SJSA1 (cell line): ENCODE results near the gene PTPRO. TPM values are rescaled to one million over a fixed set of nuclear protein-coding genes. Genes with fewer than 3 reads are reported as not detected.

Experiments
- DNase-seq, 2 experiments: peaks; one replicate each; pipeline ENCODE4 v3.0.0-alpha.2; 2015 to 2020; ENCODE audit warnings: low spot score in 2 of 2, low read depth in 1 of 2
- H3K27ac ChIP-seq: fragments of 250-450 bp; sonication (Bioruptor Pico); 2 replicates; pipeline ENCODE4 v1.5.1; 2020; ENCODE audit warnings: mild to moderate bottlenecking, moderate library complexity
- H3K27me3 ChIP-seq: fragments of 250-450 bp; sonication (Bioruptor Pico); replicated peaks from 2 replicates; pipeline ENCODE4 v1.5.1; 2020; ENCODE audit warnings: mild to moderate bottlenecking, moderate library complexity
- H3K36me3 ChIP-seq: fragments of 250-450 bp; sonication (Bioruptor Pico); 2 replicates; pipeline ENCODE4 v1.5.1; 2020; ENCODE audit warnings: mild to moderate bottlenecking
- H3K4me1 ChIP-seq: fragments of 250-450 bp; sonication (Bioruptor Pico); replicated peaks from 2 replicates; pipeline ENCODE4 v1.6.1; 2021; ENCODE audit warnings: mild to moderate bottlenecking
- H3K4me3 ChIP-seq: fragments of 250-450 bp; sonication (Bioruptor Pico); 2 replicates; pipeline ENCODE4 v1.5.1; 2020; ENCODE audit warnings: mild to moderate bottlenecking
- H3K9me3 ChIP-seq: fragments of 250-450 bp; sonication (Bioruptor Pico); replicated peaks from 2 replicates; pipeline ENCODE4 v1.5.1; 2020; ENCODE audit warnings: mild to moderate bottlenecking
- total RNA-seq: library from RNA; depleted of rRNA; stranded (reverse); fragments of >200 nt; shearing (Covaris generic); gene quantifications from 2 replicates; pipeline ENCODE4 v1.2.3, GENCODE V29; 2014

The PTPRO gene
- total RNA-seq, 1 experiment from 2014 or later: 0.55 TPM

DNA sequence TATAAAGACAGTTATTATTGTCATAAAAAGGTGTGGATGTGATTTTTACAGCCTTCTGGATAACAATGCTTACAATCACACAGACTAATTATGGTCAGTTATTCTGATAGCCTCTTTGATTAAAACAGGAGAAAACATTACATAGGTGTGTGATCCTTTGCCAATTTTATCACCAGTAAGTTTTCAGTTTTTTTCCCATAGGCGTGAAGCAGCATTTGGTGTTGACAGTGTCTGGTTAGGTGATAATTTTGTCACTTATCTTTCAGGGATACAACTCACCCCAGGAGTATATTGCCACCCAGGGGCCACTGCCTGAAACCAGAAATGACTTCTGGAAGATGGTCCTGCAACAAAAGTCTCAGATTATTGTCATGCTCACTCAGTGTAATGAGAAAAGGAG, 258.1 kb downstream of the PTPRO start:
- no peak for DNase-seq
- H3K36me3 ChIP-seq: no peaks in the 10 kb centered on the region

DNA sequence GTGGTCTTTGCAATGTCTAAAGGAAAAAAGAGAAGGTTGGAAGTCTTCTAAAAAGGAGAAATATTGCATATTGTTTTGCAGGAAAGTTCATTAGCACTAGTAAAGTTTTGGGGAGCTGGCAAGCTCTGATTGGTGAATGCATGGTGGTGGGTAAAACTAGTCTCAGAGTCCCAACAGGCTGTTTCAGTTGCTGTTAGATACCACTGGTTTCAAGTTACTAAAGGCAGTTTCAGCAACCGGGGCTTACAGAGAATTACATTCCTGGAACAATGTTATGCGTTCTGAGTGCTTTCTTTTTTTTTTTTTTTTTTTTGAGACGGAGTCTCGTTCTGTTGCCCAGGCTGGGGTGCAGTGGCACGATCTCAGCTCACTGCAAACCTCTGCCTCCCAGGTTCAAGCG, 258.7 kb downstream of the PTPRO start:
- DNase-seq: no peak

More for the DNA sequence above, 258.1 kb downstream of the PTPRO start:
- Histone ChIP-seq H3K4me3 (no peak overlapping the region), H3K4me1 (no peaks in the 10 kb centered on the region), H3K27me3 (no peaks in the 10 kb centered on the region), H3K27ac (no peak overlapping the region), H3K9me3 (no peaks in the 10 kb centered on the region)

DNA sequence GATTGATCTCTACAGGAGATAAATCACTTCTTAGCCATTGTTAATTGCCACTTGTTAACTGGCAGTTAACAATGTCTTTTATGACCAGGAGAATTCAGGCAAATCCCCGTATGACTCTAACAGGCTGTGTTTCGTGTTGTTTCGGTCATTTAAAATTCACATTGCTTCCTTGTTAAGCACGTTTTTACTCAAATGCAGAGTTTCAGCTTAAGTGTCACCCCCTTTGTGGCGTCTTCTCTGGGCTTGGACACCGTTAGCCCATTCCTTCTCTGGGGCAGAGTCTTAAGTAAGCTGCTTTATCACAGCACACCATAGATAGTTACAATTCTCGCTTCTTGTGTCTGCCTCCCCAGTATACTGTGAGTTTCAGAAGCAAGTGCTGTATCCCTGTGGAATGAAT, 261.5 kb downstream of the PTPRO start:
- H3K36me3 ChIP-seq: no peaks in the 10 kb centered on the region
- no peaks in the 10 kb centered on the region for H3K27me3 ChIP-seq
- no peak for DNase-seq
- H3K4me3 ChIP-seq: no peak overlapping the region
- no peaks in the 10 kb centered on the region for H3K4me1 ChIP-seq
- no peak overlapping the region for H3K27ac ChIP-seq
- H3K9me3 ChIP-seq: no peaks in the 10 kb centered on the region

More for the DNA sequence above, 258.7 kb downstream of the PTPRO start:
- Histone ChIP-seq H3K27ac (no peak overlapping the region), H3K4me3 (no peak overlapping the region), H3K4me1 (no peaks in the 10 kb centered on the region), H3K9me3 (no peaks in the 10 kb centered on the region), H3K27me3 (no peaks in the 10 kb centered on the region), H3K36me3 (no peaks in the 10 kb centered on the region)

DNA sequence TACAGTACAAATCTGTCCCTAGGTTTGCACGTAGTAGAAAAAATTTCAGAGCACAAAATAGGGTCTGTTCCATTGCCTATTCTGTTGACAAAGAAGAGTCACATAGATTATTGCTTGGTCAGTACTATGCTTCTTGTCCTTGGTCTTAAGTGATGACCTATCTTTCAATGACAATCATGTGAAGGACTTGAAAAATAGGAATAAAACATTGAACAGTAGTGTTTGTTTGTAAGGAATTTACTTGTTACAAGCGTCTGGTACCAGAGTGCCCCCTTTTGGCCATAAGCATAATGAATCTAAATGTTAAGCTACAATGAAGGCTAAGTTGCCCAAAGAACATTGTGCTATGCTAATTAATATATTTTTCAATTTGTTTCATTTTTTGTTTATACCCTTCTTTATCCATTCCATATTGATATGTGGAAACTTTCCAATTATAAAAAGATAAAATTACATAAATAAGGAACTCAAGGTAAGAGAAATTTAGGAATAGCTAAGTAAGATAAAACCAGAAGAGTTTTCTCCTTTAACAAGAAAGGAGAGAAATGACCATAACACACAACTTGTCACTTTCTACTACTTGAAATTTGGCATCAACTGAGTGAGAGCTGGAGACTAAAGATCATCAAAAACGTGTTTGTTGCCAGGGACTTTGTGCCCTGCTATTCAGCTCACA, 262.2 kb downstream of the PTPRO start:
- no peaks in the 10 kb centered on the region for H3K27me3 ChIP-seq
- H3K36me3 ChIP-seq: no peaks in the 10 kb centered on the region
- no peak overlapping the region for H3K4me3 ChIP-seq
- H3K27ac ChIP-seq: no peak overlapping the region
- no peaks in the 10 kb centered on the region for H3K9me3 ChIP-seq
- peak in 1 of 2 experiments; percentile 19 for DNase-seq
- no peaks in the 10 kb centered on the region for H3K4me1 ChIP-seq

DNA sequence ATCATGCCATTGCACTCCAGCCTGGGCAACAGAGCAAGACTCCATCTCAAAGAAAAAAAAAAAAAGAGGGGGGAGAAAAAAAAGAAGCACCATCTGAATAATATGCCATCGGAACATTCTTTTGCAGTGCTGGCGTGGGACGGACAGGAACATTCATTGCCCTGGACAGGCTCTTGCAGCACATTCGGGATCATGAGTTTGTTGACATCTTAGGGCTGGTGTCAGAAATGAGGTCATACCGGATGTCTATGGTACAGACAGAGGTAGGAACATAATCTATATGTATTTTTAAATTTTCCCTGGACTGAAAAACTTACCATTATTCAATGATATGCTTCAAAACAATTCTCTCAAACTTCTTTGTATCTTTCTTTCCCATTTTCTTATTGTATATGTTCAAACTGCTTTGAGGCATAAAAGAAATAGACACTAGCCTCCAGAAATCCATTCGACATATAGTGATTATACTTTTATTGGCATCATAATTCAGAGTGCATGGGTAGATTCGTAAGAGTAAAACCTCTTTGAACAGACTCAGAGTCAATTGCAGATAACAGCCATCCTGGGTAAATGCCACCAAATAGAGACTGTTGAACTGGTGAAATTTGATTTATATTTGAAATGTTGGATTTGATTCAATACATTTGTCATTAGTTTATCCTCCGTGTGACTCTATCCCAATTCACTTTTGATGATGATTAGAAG, 267.2 kb downstream of the PTPRO start:
- no peaks in the 10 kb centered on the region for H3K27me3 ChIP-seq
- H3K9me3 ChIP-seq: no peaks in the 10 kb centered on the region
- no peaks in the 10 kb centered on the region for H3K36me3 ChIP-seq
- no peak overlapping the region for H3K27ac ChIP-seq
- H3K4me1 ChIP-seq: peaks cover 11% of the 10 kb centered on the region
- H3K4me3 ChIP-seq: no peak overlapping the region
- DNase-seq: no peak

DNA sequence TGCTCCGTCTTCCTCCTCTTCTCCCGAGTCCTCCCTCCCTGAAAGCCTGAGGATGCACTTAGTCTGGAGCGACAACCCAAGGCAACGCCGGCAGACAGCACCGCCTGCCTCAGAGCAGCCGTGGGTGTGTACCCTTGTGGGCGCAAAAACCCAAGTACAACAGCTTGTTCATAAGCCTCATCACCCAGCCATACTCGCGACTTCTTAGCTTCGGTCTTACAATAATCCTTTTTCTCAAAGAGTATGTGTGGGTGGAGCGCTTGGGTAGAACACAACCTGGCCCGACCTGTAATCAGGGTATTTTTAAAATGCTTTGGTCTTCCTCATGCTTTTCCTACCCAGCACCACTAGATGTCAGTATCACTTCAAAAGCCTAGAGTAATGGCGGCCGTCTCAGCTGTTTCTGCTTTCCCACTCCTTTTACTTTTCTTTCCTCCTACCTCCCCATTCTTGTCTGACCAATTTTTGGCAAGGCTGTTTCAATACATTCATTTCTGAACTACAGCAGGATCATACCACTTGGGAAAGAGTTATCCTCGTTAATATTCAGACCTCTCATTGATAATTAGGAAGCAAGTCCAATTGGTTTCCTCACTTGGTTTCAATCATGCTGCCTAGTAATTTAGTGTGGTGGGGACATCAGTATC, 268.0 kb downstream of the PTPRO start:
- peak; percentile 56 to 61 for DNase-seq
- H3K4me1 ChIP-seq: peaks cover 11% of the 10 kb centered on the region
- H3K4me3 ChIP-seq: peak overlapping the region; percentile 14
- peak overlapping the region; percentile 23 for H3K27ac ChIP-seq
- H3K27me3 ChIP-seq: no peaks in the 10 kb centered on the region
- H3K36me3 ChIP-seq: no peaks in the 10 kb centered on the region
- H3K9me3 ChIP-seq: no peaks in the 10 kb centered on the region

DNA sequence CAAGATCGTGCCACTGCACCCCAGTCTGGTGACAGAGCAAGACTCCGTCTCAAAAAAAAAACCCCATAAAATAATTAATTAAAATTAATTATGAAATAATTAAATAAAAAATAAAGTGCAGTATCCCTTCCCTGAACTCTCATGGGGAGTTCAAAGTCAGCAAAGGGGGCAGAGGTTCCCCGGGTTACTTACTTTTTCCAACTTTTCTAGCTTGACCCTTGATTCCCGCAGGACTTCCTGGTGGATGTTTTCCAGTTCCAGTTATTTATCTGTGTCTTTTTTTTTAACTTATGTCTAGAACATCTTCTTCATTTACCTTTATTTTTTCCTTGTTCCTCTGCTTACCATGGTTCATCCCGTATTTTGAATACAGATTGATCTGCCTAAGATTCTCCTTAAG, 269.5 kb downstream of the PTPRO start:
- no peaks in the 10 kb centered on the region for H3K9me3 ChIP-seq

DNA sequence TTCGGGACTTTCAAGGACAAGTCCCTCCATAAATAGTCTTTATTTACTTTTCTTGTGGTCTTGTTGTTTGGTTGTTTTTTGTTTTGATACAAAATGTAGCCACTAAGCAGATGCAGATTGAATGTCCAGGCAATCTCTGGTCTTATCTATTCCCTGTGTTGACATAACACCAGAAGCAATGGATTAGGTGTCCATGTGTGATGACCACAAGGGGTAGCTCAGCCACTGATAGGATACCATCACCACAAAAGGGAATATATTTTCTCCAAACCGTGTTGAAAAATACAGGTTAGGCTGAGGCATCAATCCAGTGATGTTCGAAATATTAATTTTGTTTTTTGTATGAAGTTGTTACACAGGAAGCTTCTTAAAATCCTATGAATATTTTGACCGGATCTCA, 270.6 kb downstream of the PTPRO start:
- Histone ChIP-seq H3K36me3 (no peaks in the 10 kb centered on the region), H3K9me3 (no peaks in the 10 kb centered on the region), H3K4me3 (no peak overlapping the region), H3K4me1 (peaks cover 25% of the 10 kb centered on the region), H3K27ac (no peak overlapping the region), H3K27me3 (no peaks in the 10 kb centered on the region)
- no peak for DNase-seq

More for the DNA sequence above, 269.5 kb downstream of the PTPRO start:
- DNase-seq: no peak
- Histone ChIP-seq H3K36me3 (no peaks in the 10 kb centered on the region), H3K27me3 (no peaks in the 10 kb centered on the region), H3K4me1 (peaks cover 19% of the 10 kb centered on the region), H3K27ac (no peak overlapping the region), H3K4me3 (no peak overlapping the region)

DNA sequence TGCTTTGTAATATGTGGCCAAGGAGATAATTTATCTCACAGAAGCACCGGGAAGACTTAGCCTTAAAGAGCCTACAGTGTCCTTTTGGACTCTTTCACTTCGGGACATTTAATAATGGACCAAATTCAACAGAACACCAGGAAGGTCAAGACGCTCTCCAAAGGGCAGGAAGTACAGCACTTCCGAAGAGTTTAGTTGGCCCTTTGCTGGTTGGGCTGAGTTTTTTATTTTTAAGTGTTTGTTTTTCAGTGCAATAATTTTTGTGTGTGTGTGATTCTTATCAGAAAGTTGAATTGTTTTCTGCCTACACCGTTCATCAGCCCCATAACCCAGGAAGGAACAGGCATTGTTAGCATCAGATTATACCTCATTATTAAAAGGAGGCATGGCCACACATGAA, 273.9 kb downstream of the PTPRO start:
- Histone ChIP-seq H3K27ac (no peak overlapping the region), H3K4me3 (no peak overlapping the region), H3K36me3 (no peaks in the 10 kb centered on the region), H3K9me3 (no peaks in the 10 kb centered on the region), H3K4me1 (peaks cover 17% of the 10 kb centered on the region), H3K27me3 (no peaks in the 10 kb centered on the region)
- DNase-seq: no peak

DNA sequence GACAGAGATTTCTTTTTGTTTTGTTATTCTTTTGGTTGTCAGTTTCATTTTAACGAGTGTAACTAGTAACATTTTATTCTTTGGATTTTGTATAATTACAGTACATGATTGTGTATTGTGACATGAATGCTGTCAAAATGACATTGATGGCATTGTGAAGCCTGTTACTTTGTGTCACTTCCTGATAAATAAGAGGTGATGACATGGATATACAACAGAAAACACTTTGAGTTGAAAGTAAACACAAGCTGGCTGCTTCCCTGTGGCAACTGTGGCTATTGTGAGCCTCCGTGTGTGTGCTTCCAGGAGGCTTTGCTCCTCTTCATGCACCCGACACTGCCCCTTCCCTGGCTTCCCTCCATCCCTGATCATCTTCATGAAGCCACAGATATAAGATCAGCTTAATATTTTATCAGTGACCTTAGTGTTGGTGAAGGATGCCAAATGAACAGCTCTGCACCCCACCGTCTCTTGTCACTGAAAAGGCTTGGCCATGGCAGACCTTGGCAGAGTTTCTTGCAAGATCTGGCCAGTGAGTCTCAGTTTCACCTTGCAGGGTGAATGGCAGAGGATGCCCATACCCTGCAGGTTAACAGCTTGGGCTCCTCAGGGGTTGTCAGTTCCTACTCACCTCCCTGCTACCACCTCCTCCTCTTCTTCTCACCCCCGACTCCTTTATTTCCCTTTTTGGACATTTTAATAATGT, 275.0 kb downstream of the PTPRO start:
- H3K27me3 ChIP-seq: no peaks in the 10 kb centered on the region
- no peaks in the 10 kb centered on the region for H3K36me3 ChIP-seq
- H3K4me3 ChIP-seq: no peak overlapping the region

DNA sequence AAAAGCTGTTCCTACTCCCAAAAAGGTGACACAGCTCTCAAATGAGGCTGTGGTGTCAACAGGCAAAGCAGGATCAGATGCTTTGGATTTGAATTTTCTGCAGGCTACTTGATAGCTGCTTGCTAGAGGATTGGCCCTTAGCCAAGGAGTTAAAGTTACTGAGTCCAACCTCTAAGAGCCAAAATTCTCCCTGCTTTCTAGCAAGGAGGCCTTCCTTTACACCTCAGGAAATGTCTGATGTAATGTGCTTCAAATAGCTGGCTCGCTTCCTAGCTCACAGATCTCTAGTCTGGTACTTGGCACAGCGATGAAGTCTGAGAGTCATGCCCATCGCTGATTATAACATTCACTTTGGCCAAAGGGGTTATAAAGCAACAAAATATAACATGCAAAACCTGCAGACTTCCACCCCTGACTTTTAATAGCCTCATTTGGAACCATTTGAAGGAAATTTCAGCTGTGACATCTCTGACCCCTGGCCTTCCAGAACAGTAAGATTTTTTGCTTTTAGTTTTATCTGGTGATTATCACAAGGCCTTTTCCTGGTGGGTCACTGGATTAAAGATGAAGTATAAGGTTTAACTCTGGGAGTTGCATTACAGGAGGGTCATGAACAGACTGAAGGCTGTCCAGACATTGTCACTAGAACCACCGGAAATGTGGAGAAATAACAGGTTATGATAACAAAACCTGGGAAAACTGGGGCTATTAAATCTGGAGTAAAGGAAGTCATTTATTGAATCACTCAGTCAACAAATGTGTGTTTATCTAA, 277.1 kb downstream of the PTPRO start:
- Histone ChIP-seq H3K36me3 (no peaks in the 10 kb centered on the region), H3K27ac (no peak overlapping the region), H3K4me1 (peaks cover 24% of the 10 kb centered on the region), H3K9me3 (0 out of 2 replicates have a peak, but pooled peaks cover 2% of the 10 kb centered on the region), H3K27me3 (no peaks in the 10 kb centered on the region), H3K4me3 (no peak overlapping the region)
- DNase-seq: no peak

More for the DNA sequence above, 275.0 kb downstream of the PTPRO start:
- no peak for DNase-seq
- Histone ChIP-seq H3K27ac (no peak overlapping the region), H3K4me1 (peaks cover 24% of the 10 kb centered on the region), H3K9me3 (0 out of 2 replicates have a peak, but pooled peaks cover 2% of the 10 kb centered on the region)

DNA sequence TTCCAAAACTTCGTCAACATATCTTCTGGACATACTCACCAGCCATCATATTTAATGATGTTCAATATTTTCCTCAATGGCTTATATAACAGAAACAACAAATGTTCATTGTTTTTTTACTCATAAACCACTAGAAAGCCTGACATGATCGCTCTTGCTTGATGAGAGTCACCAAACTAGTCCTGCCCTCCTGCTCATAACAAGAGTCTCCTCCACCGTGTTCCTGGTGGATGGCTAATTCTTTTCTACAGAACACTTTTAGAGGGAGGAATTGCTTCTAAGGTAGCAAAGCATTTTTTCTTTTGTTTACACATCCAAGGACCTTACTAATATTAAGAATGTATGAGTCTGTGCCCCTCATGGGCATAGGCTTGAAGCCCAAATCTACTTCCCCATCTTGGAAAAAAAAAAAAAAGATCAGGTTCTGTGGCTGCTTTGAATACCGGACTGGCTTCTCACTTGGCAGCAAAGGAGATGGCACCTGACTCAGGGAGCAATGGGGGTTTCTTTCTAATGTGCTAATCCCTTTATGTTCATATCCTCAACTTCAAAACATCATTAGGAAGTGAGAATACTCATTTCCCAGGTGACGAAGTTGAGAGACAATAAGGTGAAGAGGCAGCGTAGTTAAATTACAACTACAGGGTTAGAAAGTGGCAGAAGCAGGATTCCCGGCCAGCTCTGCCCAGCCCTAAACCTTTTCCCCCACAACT, 278.1 kb downstream of the PTPRO start:
- H3K27ac ChIP-seq: no peak overlapping the region
- H3K9me3 ChIP-seq: 0 out of 2 replicates have a peak, but pooled peaks cover 2% of the 10 kb centered on the region
- peaks cover 24% of the 10 kb centered on the region for H3K4me1 ChIP-seq
- H3K36me3 ChIP-seq: no peaks in the 10 kb centered on the region
- H3K27me3 ChIP-seq: no peaks in the 10 kb centered on the region
- DNase-seq: no peak
- H3K4me3 ChIP-seq: no peak overlapping the region
